ENCODE results near the gene SHLD2.
"Not testable (repeated sequence)": the region's sequence is repeated elsewhere in the genome, so short reads cannot be mapped to it uniquely, and the experiment has no call there.

Gene SHLD2

GRCh38 chr10:87216120-87216519, 121.1 kb downstream of the SHLD2 start:
- not testable (repeated sequence) for DNase-seq (ENCODE audit: low read depth)

GRCh38 chr10:87219370-87219769, 124.4 kb downstream of the SHLD2 start:
- not testable (repeated sequence) for DNase-seq (ENCODE audit: low read depth)

- not testable (repeated sequence) for DNase-seq (ENCODE audit: low read depth)
Measured at GRCh38 chr10:87222789-87223188, 127.8 kb downstream of the SHLD2 start.

- not testable (repeated sequence) for DNase-seq (ENCODE audit: low read depth)
Measured at GRCh38 chr10:87225148-87225547, 130.1 kb downstream of the SHLD2 start, which contains the start of gene NUTM2A. Gene NUTM2A (plus strand): TSS chr10:87225448. CDS start chr10:87225831, 383 bp downstream.

GRCh38 chr10:87228247-87228646, 133.2 kb downstream of the SHLD2 start:
- not testable (repeated sequence) for DNase-seq (ENCODE audit: low read depth)

GRCh38 chr10:87229211-87229610, 134.2 kb downstream of the SHLD2 start:
- not testable (repeated sequence) for DNase-seq (ENCODE audit: low read depth)

- not testable (repeated sequence) for DNase-seq (ENCODE audit: low read depth)
Measured at GRCh38 chr10:87234854-87235253, 139.8 kb downstream of the SHLD2 start.

- not testable (repeated sequence) for DNase-seq (ENCODE audit: low read depth)
Measured at GRCh38 chr10:87237244-87237643, 142.2 kb downstream of the SHLD2 start.

GRCh38 chr10:87239346-87239808, 144.4 kb downstream of the SHLD2 start:
- not testable (repeated sequence) for DNase-seq (ENCODE audit: low read depth)

Measured in T follicular helper cell (primary cell).